H1 (cell line): ENCODE results near the gene UGGT2. TPM values are rescaled to one million over a fixed set of nuclear protein-coding genes. Genes with fewer than 3 reads are reported as not detected.

ENCODE experiments used
- RNF2 ChIP-seq: fragments of 200-900, 300-1000 bp; sonication (generic); IDR thresholded peaks from 2 replicates; pipeline ENCODE4 v1.7.1; 2016; ENCODE audit warnings: borderline replicate concordance, low read depth, mild to moderate bottlenecking, antibody characterized with exemption, low read length; ENCODE audit not compliant: poor library complexity, severe bottlenecking; ENCODE audit errors: missing control alignments
- polyA plus RNA-seq, 7 experiments: library from polyadenylated mRNA; depleted of rRNA in 3 of 7; stranded (reverse) in 5 of 7; unstranded in 2 of 7; fragments of >200 nt in 5 of 7; fragments of 200-250 nt in 2 of 7; gene quantifications; 1 replicate in 5 of 7; 2 replicates in 1 of 7; 4 replicates in 1 of 7; pipeline versions ENCODE4 v1.2.1 to v1.2.3, GENCODE V29; 2011 to 2013; ENCODE audit warnings: missing spikeins in 2 of 7, mixed read lengths in 2 of 7
- total RNA-seq: library from RNA; stranded (reverse); fragmentation: NEBNext Ultra II Directional; extraction: Animal tissue kit (Norgen Biotek cat#: 25700); gene quantifications from 2 replicates; pipeline ENCODE4 v1.2.1, GENCODE V29; 2021

UGGT2 gene
- total and polyA plus RNA-seq, 2 of the 8 experiments (the other 6 are each of a cell fraction or from before 2014, with no cell fraction given) = 5.9 to 25.1 TPM

- no peak for TF ChIP-seq RNF2
- TF ChIP-seq, all 59 proteins: peak for 0
Measured at GRCh38 chr13:95788100-95788463, 265.1 kb downstream of the UGGT2 start (continued).
